SH-SY5Y (cell line): ENCODE data around the gene OR6J1.

Experiments used
- GATA2 ChIP-seq: IDR thresholded peaks from 2 replicates; pipeline ENCODE4 v1.6.1; 2011; ENCODE audit warnings: mild to moderate bottlenecking, low read depth, low read length
- GATA3 ChIP-seq: IDR thresholded peaks from 2 replicates; pipeline ENCODE4 v1.6.1; 2011; ENCODE audit warnings: low read depth, mild to moderate bottlenecking, low read length, moderate library complexity

- TF ChIP-seq GATA2 (no peak), GATA3 (no peak)
Measured at GRCh38 chr14:22646570-22647254, 2.6 kb upstream of the OR6J1 start.
